ENCODE measurements around the gene COG5.

COG5 gene

GRCh38 chr7:107232568-107233090 is 331.1 kb downstream of the COG5 start:
- no peak for TF ChIP-seq FOXP2 (optimal IDR thresholded peaks at IDR 0.05; ENCODE audit: borderline replicate concordance, extremely low read depth, extremely low read length, insufficient read depth)
- TF ChIP-seq, protein P1, sequence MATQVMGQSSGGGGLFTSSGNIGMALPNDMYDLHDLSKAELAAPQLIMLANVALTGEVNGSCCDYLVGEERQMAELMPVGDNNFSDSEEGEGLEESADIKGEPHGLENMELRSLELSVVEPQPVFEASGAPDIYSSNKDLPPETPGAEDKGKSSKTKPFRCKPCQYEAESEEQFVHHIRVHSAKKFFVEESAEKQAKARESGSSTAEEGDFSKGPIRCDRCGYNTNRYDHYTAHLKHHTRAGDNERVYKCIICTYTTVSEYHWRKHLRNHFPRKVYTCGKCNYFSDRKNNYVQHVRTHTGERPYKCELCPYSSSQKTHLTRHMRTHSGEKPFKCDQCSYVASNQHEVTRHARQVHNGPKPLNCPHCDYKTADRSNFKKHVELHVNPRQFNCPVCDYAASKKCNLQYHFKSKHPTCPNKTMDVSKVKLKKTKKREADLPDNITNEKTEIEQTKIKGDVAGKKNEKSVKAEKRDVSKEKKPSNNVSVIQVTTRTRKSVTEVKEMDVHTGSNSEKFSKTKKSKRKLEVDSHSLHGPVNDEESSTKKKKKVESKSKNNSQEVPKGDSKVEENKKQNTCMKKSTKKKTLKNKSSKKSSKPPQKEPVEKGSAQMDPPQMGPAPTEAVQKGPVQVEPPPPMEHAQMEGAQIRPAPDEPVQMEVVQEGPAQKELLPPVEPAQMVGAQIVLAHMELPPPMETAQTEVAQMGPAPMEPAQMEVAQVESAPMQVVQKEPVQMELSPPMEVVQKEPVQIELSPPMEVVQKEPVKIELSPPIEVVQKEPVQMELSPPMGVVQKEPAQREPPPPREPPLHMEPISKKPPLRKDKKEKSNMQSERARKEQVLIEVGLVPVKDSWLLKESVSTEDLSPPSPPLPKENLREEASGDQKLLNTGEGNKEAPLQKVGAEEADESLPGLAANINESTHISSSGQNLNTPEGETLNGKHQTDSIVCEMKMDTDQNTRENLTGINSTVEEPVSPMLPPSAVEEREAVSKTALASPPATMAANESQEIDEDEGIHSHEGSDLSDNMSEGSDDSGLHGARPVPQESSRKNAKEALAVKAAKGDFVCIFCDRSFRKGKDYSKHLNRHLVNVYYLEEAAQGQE (IDR thresholded peaks at IDR 0.05; ENCODE audit: insufficient read depth in 1 of 2, low read depth in 2 of 2, low read length in 2 of 2), result no peak
- TF ChIP-seq POLR2AphosphoS5 (IDR thresholded peaks at IDR 0.05; ENCODE audit: low read depth, low read length), result no peak
- no peak for TF ChIP-seq SIN3A (IDR thresholded peaks at IDR 0.05; ENCODE audit: borderline replicate concordance, insufficient read depth, low read length)
- TF ChIP-seq TAF1 (IDR thresholded peaks at IDR 0.05; ENCODE audit: borderline replicate concordance, insufficient read depth, low read length), result no peak

GRCh38 chr7:107230334-107230733 is 333.4 kb downstream of the COG5 start:
- TF ChIP-seq FOXP2 (optimal IDR thresholded peaks at IDR 0.05; ENCODE audit: borderline replicate concordance, extremely low read depth, extremely low read length, insufficient read depth) (no peak), TAF1 (IDR thresholded peaks at IDR 0.05; ENCODE audit: borderline replicate concordance, insufficient read depth, low read length) (no peak), POLR2AphosphoS5 (IDR thresholded peaks at IDR 0.05; ENCODE audit: low read depth, low read length) (no peak), SIN3A (IDR thresholded peaks at IDR 0.05; ENCODE audit: borderline replicate concordance, insufficient read depth, low read length) (no peak)
- TF ChIP-seq, protein P1 (IDR thresholded peaks at IDR 0.05; ENCODE audit: insufficient read depth in 1 of 2, low read depth in 2 of 2, low read length in 2 of 2), result no peak

DNA sequence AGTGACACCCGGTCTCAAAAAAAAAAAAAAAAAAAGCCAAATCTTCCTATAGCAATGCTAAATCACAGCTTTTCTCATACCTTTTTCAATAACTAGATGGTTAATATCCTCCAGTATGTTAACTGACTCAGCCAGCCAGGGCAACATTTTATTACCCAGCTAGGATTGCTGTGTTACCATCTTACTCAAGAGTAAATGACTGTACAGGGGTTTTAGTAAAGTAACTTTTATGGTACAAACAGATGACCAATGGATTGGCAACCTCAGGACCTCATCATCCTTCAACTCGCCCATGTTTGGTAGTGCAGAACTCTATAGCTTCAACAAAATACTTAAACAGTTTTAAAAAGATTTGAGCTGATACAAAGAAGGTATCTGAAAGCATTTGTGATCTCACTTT is 335.4 kb downstream of the COG5 start:
- TF ChIP-seq, protein P1 (IDR thresholded peaks at IDR 0.05; ENCODE audit: insufficient read depth in 1 of 2, low read depth in 2 of 2, low read length in 2 of 2), result no peak
- TF ChIP-seq SIN3A (IDR thresholded peaks at IDR 0.05; ENCODE audit: borderline replicate concordance, insufficient read depth, low read length) (no peak), FOXP2 (optimal IDR thresholded peaks at IDR 0.05; ENCODE audit: borderline replicate concordance, extremely low read depth, extremely low read length, insufficient read depth) (no peak), TAF1 (IDR thresholded peaks at IDR 0.05; ENCODE audit: borderline replicate concordance, insufficient read depth, low read length) (no peak)

DNA sequence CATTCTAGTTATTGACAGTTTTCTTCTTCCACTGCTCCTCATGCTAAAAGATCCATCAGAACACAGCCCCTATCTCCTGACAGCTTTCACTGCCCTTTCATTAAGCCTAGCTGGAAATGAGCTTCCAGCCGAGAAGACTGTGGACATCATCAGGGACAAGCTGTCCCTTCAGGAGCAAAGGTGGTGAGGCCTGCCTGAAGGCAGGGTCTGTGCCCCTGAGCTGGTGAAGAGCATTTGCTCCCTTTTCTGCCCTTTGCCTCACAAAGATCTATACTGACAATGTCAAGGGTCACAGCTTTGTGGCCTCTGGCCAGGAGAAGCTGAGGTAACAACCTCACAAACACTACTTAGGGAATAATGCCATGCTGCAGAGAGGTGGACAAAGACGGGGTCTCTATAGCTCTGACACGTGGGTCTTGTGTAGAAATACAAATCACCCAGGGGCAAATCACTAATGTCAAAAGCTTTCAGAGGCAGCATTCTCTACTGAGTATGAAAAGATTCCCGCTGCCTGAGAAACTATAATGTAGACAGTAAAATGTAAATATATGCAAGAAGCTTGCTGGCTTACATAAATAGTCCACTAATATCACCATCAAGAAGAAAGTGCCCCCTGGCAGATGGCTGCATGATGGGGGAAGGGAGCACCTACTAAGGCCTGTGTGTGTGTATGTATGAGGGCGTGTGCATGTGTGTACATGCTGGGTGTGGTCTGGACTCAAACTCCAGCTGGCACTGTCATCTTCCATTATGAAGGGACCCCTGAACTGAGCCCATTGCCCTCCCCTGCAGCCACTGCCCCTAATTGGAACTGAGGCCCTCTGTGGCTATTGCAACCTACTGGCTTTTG is 339.1 kb downstream of the COG5 start:
- no peak for TF ChIP-seq POLR2AphosphoS5 (IDR thresholded peaks at IDR 0.05; ENCODE audit: low read depth, low read length)
- TF ChIP-seq FOXP2 (optimal IDR thresholded peaks at IDR 0.05; ENCODE audit: borderline replicate concordance, extremely low read depth, extremely low read length, insufficient read depth), result no peak
- TF ChIP-seq, protein P1 (IDR thresholded peaks at IDR 0.05; ENCODE audit: insufficient read depth in 1 of 2, low read depth in 2 of 2, low read length in 2 of 2), result no peak

Data from PFSK-1 (cell line).